ENCODE data around the gene ECM1.

The ECM1 gene

GRCh38 chr1:150513351-150513791 lies 5.5 kb downstream of the ECM1 start:
- DNase-seq, result no peak

- DNase-seq, result no peak
Observed at GRCh38 chr1:150514260-150514659, 6.4 kb downstream of the ECM1 start.

- DNase-seq, result no peak
Observed at GRCh38 chr1:150514913-150515327, 7.0 kb downstream of the ECM1 start.

GRCh38 chr1:150515328-150516049 lies 7.6 kb downstream of the ECM1 start, which contains the start of gene FALEC:
FALEC (plus strand) TSS chr1:150515752.
- DNase-seq, result peak; percentile 89

GRCh38 chr1:150516050-150516591 lies 8.2 kb downstream of the ECM1 start:
- DNase-seq, result no peak

GRCh38 chr1:150516616-150517015 lies 8.7 kb downstream of the ECM1 start:
- DNase-seq, result no peak

GRCh38 chr1:150521196-150521968 lies 13.5 kb downstream of the ECM1 start:
- DNase-seq, result no peak

- no peak for DNase-seq
Observed at GRCh38 chr1:150525348-150525747, 17.4 kb downstream of the ECM1 start.

- no peak for DNase-seq
Observed at GRCh38 chr1:150528196-150528595, 20.3 kb downstream of the ECM1 start.

- no peak for DNase-seq
Observed at GRCh38 chr1:150529017-150529416, 21.1 kb downstream of the ECM1 start.

- no peak for DNase-seq
Observed at GRCh38 chr1:150530491-150531159, 22.7 kb downstream of the ECM1 start.

GRCh38 chr1:150532860-150533259 lies 25.0 kb downstream of the ECM1 start:
- no peak for DNase-seq

GRCh38 chr1:150534002-150534401 lies 26.1 kb downstream of the ECM1 start:
- no peak for DNase-seq

- DNase-seq, result no peak
Observed at GRCh38 chr1:150535511-150536287, 27.8 kb downstream of the ECM1 start.

- DNase-seq, result no peak
Observed at GRCh38 chr1:150536836-150537731, 29.2 kb downstream of the ECM1 start.

GRCh38 chr1:150537732-150538684 lies 30.1 kb downstream of the ECM1 start:
- no peak for DNase-seq

GRCh38 chr1:150543500-150544143 lies 35.7 kb downstream of the ECM1 start:
- DNase-seq, result no peak

GRCh38 chr1:150544204-150544603 lies 36.3 kb downstream of the ECM1 start:
- no peak for DNase-seq

GRCh38 chr1:150545486-150546032 lies 37.6 kb downstream of the ECM1 start:
- no peak for DNase-seq

Data from CD4-positive, alpha-beta T cell treated with Interleukin-4 for 4 hours (primary cell).